BLaER1 (cell line): ENCODE measurements around the gene DR1.

Experiments used
- H3K27ac ChIP-seq: shearing (Covaris generic); formaldehyde crosslinking; 2 replicates; pipeline ENCODE4 v1.8.1; 2022
- H3K27me3 ChIP-seq: shearing (Covaris generic); formaldehyde crosslinking; 2 replicates; pipeline ENCODE4 v1.8.1; 2022
- H3K36me3 ChIP-seq: shearing (Covaris generic); formaldehyde crosslinking; 2 replicates; pipeline ENCODE4 v1.8.1; 2022
- H3K4me1 ChIP-seq: shearing (Covaris generic); formaldehyde crosslinking; 2 replicates; pipeline ENCODE4 v1.8.1; 2022
- H3K4me2 ChIP-seq: shearing (Covaris generic); formaldehyde crosslinking; 2 replicates; pipeline ENCODE4 v1.8.1; 2022
- H3K4me3 ChIP-seq: shearing (Covaris generic); formaldehyde crosslinking; 2 replicates; pipeline ENCODE4 v1.8.1; 2022
- H3K9ac ChIP-seq: shearing (Covaris generic); formaldehyde crosslinking; 2 replicates; pipeline ENCODE4 v1.8.1; 2022
- H3K9me3 ChIP-seq: shearing (Covaris generic); formaldehyde crosslinking; 2 replicates; pipeline ENCODE4 v1.8.1; 2022
- H4K20me1 ChIP-seq: shearing (Covaris generic); formaldehyde crosslinking; 2 replicates; pipeline ENCODE4 v1.8.1; 2022
- Cebpa-rat ChIP-seq: shearing (Covaris generic); IDR thresholded peaks from 2 replicates; pipeline ENCODE4 v1.8.1; 2022

DR1 gene

DNA sequence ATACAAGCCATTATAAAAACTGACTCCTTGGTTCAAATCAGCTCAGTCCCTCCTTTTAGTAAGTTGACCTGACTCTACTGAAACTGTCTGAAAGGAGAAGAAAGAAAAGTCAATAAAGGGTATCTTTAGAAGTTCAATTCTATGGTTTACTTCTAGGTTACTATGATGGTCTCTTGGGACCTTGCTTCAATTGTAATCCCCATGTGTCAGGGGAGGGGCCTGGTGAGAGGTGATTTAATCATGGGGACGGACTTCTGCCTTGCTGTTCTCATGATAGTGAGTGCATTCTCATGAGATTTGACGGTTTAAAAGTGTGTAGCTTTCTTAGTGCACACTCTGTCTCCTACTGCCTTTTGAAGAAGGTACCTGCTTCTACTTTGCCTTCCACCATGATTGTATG lies 70.5 kb downstream of the DR1 start:
- no peak overlapping the region for H3K4me3 ChIP-seq
- H3K27me3 ChIP-seq, result no peaks in the 10 kb centered on the region
- H3K9me3 ChIP-seq, result peaks cover 5% of the 10 kb centered on the region; the same call in 1 of the 2 replicates
- H3K36me3 ChIP-seq, result no peaks in the 10 kb centered on the region
- H3K4me2 ChIP-seq, result no peak overlapping the region
- peaks cover 15% of the 10 kb centered on the region for H3K4me1 ChIP-seq
- no peak overlapping the region for H3K27ac ChIP-seq
- no peak overlapping the region for H3K9ac ChIP-seq
- H4K20me1 ChIP-seq, result no peaks in the 10 kb centered on the region
- TF ChIP-seq Cebpa-rat, result no peak
